Stimulated activated CD8-positive, alpha-beta memory T cell treated with anti-CD3 and anti-CD28 coated beads, Interleukin-7, amount 100 ng/mL, for 24 hours (primary cell): ENCODE data around the gene SLC16A12.
"Not testable (repeated sequence)": the region's sequence is repeated elsewhere in the genome, so short reads cannot be mapped to it uniquely, and the experiment has no call there.

Source experiments
- DNase-seq: peaks from one replicate; pipeline ENCODE4 v3.0.0-alpha.2; 2020; ENCODE audit warnings: low read depth

The SLC16A12 gene

GRCh38 chr10:89469517-89469916 lies 65.9 kb downstream of the SLC16A12 start:
- no peak for DNase-seq

DNA sequence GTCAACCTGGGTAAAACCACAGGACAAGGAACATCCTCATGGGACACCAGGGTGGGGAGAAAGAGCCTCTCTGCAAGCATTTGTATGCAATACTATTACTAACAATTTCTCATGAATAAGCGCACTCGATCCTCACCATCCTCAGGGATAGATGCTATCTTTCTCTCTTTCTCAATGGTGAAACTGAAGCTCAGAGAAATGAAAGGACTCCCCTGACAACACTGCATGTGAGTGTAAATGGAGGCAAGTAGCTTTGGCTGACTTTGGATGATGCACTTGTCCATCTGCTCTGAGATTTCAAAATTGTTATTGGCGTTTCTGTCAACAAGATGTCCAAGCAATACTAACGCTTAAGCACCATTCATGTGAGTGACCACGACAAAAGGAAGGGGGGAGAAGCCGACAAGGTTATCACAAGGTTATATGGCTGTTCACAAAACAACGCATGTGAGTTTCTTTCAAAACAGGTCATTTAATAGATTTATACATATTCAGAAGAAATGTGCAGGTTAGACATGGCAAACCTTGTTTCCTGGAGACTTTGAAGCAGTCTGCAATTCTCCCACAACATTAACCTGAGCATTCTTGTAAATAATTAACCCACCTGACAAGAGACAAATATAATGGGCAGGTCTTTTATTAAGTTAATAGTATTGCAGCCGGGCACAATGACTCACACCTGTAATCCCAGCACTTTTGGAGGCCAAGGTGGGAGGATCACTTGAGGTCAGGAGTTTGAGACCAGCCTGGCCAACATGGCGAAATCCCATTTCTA lies 67.0 kb downstream of the SLC16A12 start:
- no peak for DNase-seq

DNA sequence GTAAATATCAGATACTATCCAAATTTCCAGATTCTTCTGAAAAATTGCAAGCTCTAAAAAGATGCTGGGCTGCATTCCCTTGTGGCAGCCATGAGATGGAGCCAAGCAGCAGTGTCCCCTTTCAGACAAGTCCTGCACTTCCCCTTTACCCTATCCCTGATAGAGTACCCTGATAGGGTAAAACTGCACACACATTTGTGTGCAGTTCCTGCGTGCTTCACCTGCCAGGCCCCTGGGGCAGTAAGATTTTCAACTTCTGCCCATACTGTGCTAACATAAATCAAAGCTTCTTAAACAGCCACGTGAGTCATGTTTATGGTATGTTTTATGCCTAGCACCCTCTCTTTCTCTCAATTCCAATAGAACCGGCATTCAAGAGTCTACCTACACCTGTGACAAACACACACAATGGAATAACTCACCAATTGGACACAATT lies 68.8 kb downstream of the SLC16A12 start:
- no peak for DNase-seq

GRCh38 chr10:89465196-89465595 lies 70.2 kb downstream of the SLC16A12 start:
- no peak for DNase-seq

DNA sequence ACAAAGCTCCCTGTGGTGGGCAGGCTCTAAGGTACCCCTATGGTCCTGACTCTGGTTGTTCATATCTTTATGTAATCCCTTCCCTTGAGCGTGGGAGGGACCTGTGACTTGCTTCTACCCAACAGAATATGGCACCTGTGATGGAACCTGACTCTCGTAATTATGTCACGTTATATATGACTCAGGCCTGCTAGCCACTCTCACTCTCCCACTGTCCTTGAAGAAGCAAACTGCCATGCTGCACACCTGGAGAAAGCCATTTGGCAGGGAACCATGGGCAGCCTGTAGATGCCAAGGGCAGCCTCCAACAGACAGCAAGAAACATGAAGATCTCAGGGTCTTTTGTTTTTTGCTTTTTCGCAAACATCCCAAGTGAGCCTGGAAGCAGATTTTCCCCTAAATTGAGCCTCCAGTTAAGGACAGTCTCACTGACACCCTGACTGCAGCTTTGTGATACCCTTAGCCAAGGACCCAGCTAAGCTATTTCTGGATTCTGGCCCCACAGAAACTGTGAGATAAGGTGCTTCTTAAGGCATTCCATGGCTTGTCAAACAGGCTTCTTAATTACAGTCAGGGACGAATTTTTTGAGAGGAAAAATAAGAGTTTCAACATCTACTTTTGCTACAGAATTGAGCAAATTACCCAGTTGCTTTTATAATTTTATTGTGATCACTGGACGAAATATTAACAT lies 71.4 kb downstream of the SLC16A12 start:
- no peak for DNase-seq

GRCh38 chr10:89458784-89459183 lies 76.6 kb downstream of the SLC16A12 start:
- no peak for DNase-seq

GRCh38 chr10:89458291-89458690 lies 77.1 kb downstream of the SLC16A12 start:
- no peak for DNase-seq

GRCh38 chr10:89454561-89455347 lies 80.6 kb downstream of the SLC16A12 start:
- no peak for DNase-seq

GRCh38 chr10:89452193-89452592 lies 83.2 kb downstream of the SLC16A12 start:
- DNase-seq: no peak

- DNase-seq: no peak
Measured at GRCh38 chr10:89450901-89451300, 84.5 kb downstream of the SLC16A12 start.

- DNase-seq: not testable (repeated sequence)
Measured at GRCh38 chr10:89444819-89445218, 90.6 kb downstream of the SLC16A12 start.

DNA sequence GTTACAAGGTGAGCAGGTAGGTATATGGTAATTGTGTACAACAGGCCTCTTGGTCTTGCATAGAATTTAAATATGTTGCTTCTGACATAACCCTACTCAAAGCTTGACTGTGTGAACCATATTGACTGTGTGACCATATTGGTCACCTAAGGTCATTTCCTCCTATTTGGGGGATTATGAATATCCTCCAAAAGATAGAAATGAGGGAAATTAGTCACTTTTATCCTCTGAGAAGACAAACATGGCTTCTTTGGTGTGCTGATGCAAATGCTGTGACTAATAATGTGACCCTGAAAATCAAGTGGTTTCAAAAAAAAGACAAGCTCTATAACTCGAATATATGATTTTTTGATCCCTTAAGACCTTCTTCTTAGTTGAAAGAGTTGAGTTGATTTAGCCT lies 93.1 kb downstream of the SLC16A12 start:
- no peak for DNase-seq

- no peak for DNase-seq
Measured at GRCh38 chr10:89440226-89441009, 95.0 kb downstream of the SLC16A12 start.

DNA sequence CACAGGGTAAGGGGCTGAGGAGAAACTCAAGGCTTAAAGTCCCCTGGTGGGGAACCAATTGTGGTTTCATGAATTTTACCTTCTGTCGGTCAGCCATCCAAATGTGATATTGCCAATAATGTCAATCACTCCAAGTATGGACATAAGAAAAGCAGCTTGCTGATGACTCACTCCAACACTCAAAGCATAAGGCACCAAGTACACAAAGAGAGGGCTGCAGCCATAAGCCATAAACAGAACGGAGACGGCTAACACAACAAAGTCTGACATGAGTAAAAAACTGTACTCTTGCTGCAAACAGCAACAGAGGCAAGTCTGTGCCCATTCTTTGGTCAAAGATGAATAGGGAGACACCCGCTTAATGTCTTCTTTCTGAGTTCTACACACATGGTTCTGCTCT lies 96.9 kb downstream of the SLC16A12 start:
- no peak for DNase-seq

- no peak for DNase-seq
Measured at GRCh38 chr10:89431977-89432376, 103.4 kb downstream of the SLC16A12 start.

DNA sequence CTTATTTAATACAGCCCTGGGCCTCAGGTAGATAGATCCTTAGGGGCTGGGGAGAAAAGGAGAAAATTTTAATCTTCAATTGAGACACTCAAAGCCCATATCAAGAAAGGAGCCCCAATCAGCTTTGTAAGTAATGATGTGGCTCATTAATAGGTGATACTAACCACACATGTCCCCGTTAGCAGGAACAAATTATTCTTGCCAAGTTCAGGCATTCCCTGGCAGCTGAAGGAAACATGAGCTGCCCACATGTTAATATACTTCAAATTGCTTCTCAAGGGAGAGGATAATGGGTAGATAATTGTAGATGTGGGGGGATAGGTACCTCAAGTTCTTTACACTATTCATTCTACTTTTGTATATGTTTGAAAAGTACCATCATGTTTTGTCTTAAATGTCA lies 106.5 kb downstream of the SLC16A12 start:
- DNase-seq: no peak

DNA sequence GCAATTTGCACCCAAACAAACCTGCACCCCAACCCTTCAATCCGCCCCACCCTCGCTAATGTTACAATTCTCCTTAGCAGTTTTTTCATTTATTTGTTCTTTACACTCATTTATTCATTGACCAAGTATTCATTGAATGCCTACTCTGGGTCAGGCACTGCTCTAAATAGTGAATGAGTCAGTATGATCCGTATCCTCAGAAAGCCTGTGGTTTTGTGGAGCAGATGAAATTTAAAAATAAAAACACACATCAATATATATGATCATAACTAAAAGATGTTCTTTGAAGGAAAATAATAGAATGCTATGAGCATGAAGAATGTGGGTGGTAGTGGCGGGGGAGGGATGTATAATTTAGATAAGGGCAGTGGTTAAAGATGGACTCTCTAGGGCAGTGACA lies 107.8 kb downstream of the SLC16A12 start:
- no peak for DNase-seq

DNA sequence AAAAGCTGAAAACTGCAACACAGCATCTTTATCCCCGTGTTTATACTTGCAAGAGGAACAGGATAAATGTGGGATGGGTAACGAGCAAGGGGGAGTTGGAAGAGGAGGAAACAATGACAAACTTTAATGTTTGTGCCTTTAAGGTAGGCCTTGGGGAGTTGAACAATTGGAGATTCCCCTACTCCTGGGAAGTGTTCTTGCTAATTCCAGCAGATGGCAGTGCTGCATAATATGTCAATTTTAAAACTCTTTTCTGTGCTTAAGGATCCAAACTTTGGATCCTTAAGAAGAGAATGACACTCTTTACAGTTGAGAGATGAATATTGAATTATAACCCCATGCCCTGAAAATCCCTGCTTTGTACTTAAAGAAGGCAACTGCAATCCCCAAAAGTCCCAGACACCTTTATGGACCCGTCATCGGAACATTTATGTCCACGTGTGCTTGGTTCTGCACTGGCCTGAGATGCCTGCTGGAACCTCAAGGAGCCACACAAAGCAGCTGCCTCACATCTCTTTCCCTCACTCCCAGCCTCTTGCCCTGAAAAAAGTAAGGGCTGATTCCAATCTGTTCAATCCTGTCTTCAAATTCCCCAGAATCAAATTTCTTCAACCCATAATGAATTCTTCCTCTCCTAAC lies 109.0 kb downstream of the SLC16A12 start:
- DNase-seq: no peak

DNA sequence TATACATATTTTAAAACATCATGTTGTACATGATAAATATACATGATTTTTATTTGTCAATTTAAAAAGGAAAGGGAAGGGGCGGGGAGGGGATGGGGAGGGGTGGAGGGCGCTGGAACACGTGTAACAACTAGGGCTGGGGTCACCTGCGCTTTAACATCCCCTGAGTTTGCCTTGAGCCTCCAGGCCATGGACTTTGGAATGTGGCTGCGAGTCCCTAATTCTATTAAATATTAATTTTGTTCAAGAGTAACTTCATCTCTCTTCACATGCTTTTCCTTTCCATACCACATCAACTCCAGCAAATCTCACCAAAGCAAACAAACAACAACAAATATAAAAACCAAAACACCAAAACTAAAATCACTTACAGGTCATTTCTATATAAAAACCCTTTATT lies 110.4 kb downstream of the SLC16A12 start:
- DNase-seq: no peak

DNA sequence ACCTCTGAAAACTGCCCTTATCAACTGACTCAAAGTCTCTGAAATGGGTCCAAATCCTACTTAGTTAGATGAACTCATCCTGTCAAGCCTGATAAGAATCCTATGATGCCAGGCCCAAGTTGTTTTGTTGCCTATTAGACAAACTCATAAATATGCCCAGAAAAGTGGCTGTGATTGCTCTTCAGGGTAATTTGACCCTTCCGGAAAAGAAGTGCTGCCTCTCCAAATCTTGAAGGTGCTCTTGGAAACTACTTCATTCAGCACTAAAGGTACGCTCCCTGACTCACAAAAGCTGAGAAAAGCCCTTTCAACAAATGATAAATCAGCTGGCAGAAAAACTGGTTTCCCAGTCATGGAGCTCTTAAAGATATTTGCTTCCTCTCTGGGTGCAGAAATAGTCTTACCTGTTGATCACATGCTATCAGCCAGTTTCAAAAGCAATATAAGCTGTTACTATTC lies 114.3 kb downstream of the SLC16A12 start:
- no peak for DNase-seq

DNA sequence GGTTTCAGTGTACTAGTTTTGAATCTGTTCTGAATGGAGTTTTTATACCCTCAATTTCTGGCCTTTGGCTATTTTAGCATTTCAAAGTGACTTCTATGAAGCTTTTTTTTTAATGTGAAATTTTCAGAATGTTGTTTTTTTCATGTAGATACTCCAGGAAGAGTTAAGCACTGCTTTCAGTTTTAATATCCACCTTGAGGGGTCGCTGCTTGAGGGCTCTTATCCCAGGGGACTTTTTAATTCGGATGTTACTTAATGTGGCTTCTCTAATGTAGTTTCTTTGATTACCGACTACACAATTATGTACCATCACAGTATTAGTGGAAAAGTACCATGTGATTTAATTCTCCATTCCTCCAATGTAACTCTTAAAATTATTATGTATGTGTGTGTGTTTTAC lies 115.8 kb downstream of the SLC16A12 start:
- no peak for DNase-seq
